Gastroesophageal sphincter (tissue), 3 donors: ENCODE results near the gene CD209.

ENCODE experiments used
- CTCF ChIP-seq, 4 experiments: fragments of 200-600 bp in 2 of 4; fragments of 450-650 bp in 2 of 4; sonication (generic) in 1 of 4; IDR thresholded peaks; one replicate each; pipeline ENCODE4 v1.5.1; 2017 to 2019; ENCODE audit warnings: antibody characterized with exemption in 4 of 4, mild to moderate bottlenecking in 2 of 4, moderate library complexity in 2 of 4
- POLR2AphosphoS5 ChIP-seq: sonication (generic); formaldehyde crosslinking; IDR thresholded peaks from one replicate; pipeline ENCODE4 v1.6.1; 2017; ENCODE audit warnings: antibody characterized with exemption

DNA sequence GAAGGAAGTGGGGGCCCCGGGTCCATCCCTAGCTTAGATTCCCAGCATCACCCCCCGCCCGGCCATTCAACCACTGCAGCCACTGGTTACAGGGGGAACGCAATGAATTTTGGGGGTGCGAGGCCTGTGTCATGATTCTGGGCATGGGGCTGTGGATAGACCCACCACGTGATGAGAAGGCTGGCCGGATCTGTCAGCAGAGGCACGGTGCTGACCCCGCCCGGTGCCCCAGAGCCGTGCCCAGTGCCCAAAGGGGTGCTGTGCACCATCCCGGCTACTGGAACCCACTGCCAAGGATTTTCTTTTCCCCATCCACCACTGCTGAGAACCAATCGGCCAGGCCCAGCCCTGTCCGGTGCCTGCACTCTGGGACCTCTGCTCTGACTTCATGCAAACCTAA is 43.1 kb upstream of the CD209 start:
- TF ChIP-seq POLR2AphosphoS5: no peak
- no peak for TF ChIP-seq CTCF (IDR thresholded peaks at IDR 0.05)
